ENCODE data around the gene TRIP11.

DNA sequence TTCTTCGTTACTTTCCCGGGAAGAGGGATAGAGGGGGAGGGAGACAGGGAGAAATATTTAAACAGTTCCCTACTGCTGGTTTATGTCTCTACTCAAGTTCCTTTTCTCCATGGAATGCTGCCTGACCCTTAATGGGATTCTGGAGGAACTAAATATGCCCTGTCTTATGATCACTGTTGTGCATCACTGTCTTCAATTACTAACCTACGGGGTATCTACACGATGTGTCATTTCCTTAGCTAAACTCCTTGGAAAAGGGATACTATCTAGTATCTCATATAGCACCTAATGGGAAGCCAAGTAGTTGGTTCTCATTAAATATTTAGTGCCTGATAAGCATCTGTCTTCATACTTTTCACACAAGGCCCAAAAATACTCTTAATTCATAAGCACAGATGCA lies 54.9 kb downstream of the TRIP11 start:
- TF ChIP-seq, protein P1, sequence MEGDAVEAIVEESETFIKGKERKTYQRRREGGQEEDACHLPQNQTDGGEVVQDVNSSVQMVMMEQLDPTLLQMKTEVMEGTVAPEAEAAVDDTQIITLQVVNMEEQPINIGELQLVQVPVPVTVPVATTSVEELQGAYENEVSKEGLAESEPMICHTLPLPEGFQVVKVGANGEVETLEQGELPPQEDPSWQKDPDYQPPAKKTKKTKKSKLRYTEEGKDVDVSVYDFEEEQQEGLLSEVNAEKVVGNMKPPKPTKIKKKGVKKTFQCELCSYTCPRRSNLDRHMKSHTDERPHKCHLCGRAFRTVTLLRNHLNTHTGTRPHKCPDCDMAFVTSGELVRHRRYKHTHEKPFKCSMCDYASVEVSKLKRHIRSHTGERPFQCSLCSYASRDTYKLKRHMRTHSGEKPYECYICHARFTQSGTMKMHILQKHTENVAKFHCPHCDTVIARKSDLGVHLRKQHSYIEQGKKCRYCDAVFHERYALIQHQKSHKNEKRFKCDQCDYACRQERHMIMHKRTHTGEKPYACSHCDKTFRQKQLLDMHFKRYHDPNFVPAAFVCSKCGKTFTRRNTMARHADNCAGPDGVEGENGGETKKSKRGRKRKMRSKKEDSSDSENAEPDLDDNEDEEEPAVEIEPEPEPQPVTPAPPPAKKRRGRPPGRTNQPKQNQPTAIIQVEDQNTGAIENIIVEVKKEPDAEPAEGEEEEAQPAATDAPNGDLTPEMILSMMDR (IDR thresholded peaks at IDR 0.05; ENCODE audit: poor library complexity), result no peak
- TF ChIP-seq EZH2 (IDR thresholded peaks at IDR 0.05; ENCODE audit: borderline replicate concordance), result no peak
- TF ChIP-seq EZH2phosphoT487 (IDR thresholded peaks at IDR 0.05; ENCODE audit: low read depth, severe bottlenecking, unreplicated experiment), result no peak

Measured in hepatocyte (in vitro differentiated cells).